Tibial nerve (tissue), 4 donors: ENCODE measurements around the gene F5. TPM values are rescaled to one million over a fixed set of nuclear protein-coding genes. Genes with fewer than 3 reads are reported as not detected.

ENCODE experiments used
- DNase-seq, 2 donors: peaks; one replicate each; pipeline ENCODE4 v3.0.0-alpha.2; 2019; ENCODE audit warnings: low spot score in 2 of 2
- H3K27ac ChIP-seq, 4 donors: fragments of 200-600 bp; sonication (generic) in 3 of 4; one replicate each; pipeline ENCODE4 v1.5.1; 2017 to 2019; ENCODE audit warnings: mild to moderate bottlenecking in 1 of 4
- H3K27me3 ChIP-seq, 2 donors: fragments of 200-600 bp; sonication (generic) in 1 of 2; one replicate each; pipeline versions ENCODE4 v1.5.1 to v1.6.0; 2017 to 2019
- H3K36me3 ChIP-seq, 3 donors: fragments of 200-600 bp; sonication (generic); one replicate each; pipeline ENCODE4 v1.5.1; 2018 to 2019
- H3K4me1 ChIP-seq, 4 donors: fragments of 200-600 bp; sonication (generic) in 3 of 4; one replicate each; pipeline ENCODE4 v1.5.1; 2017 to 2019
- H3K4me3 ChIP-seq, 4 donors: fragments of 200-600 bp; sonication (generic) in 3 of 4; one replicate each; pipeline ENCODE4 v1.5.1; 2017 to 2019; ENCODE audit warnings: mild to moderate bottlenecking in 1 of 4, moderate library complexity in 1 of 4
- H3K9me3 ChIP-seq, 4 donors: fragments of 200-600 bp; sonication (generic) in 3 of 4; one replicate each; pipeline ENCODE4 v1.5.1; 2017 to 2019
- CTCF ChIP-seq, 5 experiments: fragments of 200-600 bp in 3 of 5; fragments of 450-650 bp in 2 of 5; sonication (generic) in 3 of 5; IDR thresholded peaks; one replicate each; pipeline ENCODE4 v1.5.1; 2016 to 2019; ENCODE audit warnings: antibody characterized with exemption in 5 of 5, mild to moderate bottlenecking in 3 of 5, moderate library complexity in 2 of 5
- EP300 ChIP-seq, 2 donors: sonication (generic); formaldehyde crosslinking; IDR thresholded peaks; one replicate each; pipeline ENCODE4 v1.6.1; 2017; ENCODE audit warnings: antibody characterized with exemption in 2 of 2, mild to moderate bottlenecking in 1 of 2
- POLR2A ChIP-seq, 2 donors: fragments of 450-650 bp; IDR thresholded peaks; one replicate each; pipeline ENCODE4 v1.6.1; 2017; ENCODE audit warnings: antibody characterized with exemption in 2 of 2, mild to moderate bottlenecking in 2 of 2, moderate library complexity in 2 of 2
- WGBS, 2 donors: methylation state at CpG; one replicate each; pipeline ENCODE4 v1.1.5; 2018; 5-methylcytosine and 5-hydroxymethylcytosine counted together
- total RNA-seq, 4 donors: library from RNA; depleted of rRNA; stranded (reverse); fragments of >200 nt; gene quantifications; one replicate each; pipeline ENCODE4 v1.1.0, GENCODE V29; 2016

F5 gene
- total RNA-seq, 4 donors from 2014 or later = 0.42 to 0.98 (median 0.60) TPM; not detected in 1

DNA sequence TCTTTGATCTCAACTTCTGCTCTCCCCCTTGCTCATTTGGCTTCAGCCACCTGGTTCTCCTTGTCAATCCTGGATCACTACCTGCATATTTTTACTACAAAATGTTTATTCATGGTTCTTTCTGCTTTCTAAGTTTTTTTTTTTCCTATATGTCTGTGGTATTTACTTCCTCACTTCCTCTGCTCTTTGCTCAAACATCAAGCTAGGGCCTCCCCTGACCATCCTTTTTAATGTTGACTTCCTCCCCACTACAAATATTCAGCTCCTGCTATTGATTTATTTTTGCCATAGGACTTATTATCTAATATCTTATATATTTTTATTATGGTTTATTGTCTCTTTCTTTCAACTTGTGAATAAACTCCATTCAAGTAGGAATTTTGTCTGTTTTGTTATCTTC is 86.5 kb downstream of the F5 start:
- H3K27me3 ChIP-seq = no peaks in the 10 kb centered on the region
- no peak for DNase-seq
- no peaks in the 10 kb centered on the region for H3K4me1 ChIP-seq
- H3K4me3 ChIP-seq = no peak overlapping the region
- no peaks in the 10 kb centered on the region for H3K36me3 ChIP-seq
- no peak for TF ChIP-seq EP300 (IDR thresholded peaks at IDR 0.05)
- TF ChIP-seq CTCF (IDR thresholded peaks at IDR 0.05) = no peak
- no peak for TF ChIP-seq POLR2A (IDR thresholded peaks at IDR 0.05)
- no peak overlapping the region for H3K27ac ChIP-seq
- H3K9me3 ChIP-seq = peaks cover 0 to 9% (median 0%) of the 10 kb centered on the region in 4 donors

DNA sequence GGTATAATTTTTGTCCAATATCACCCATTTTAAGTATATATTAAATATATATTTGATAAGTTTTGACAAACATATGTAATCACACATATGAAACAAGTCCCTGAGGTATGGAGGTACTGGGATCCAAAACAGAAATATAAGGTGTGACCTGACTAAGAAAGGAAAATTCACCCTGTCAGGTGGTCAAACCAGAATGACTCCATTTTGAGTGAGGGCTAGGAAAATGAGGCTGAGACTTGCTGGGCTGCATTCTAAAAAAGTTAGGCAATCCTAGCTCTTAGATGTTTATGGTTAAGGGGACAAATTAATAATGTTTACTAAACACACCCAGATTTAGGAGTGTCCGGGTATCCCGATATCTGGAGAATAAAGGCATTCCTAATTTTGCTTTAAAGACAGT is 89.0 kb downstream of the F5 start:
- no peak overlapping the region for H3K27ac ChIP-seq
- peaks cover 0 to 7% (median 0%) of the 10 kb centered on the region in 4 donors for H3K9me3 ChIP-seq
- H3K27me3 ChIP-seq = no peaks in the 10 kb centered on the region
- DNase-seq = no peak
- 90 to 95% methylated on average over 2 of the region's 2 CpGs for WGBS, 2 donors
- TF ChIP-seq POLR2A (IDR thresholded peaks at IDR 0.05) (no peak), EP300 (IDR thresholded peaks at IDR 0.05) (no peak), CTCF (IDR thresholded peaks at IDR 0.05) (no peak)
- H3K36me3 ChIP-seq = no peaks in the 10 kb centered on the region
- H3K4me3 ChIP-seq = no peak overlapping the region
- H3K4me1 ChIP-seq = no peaks in the 10 kb centered on the region

DNA sequence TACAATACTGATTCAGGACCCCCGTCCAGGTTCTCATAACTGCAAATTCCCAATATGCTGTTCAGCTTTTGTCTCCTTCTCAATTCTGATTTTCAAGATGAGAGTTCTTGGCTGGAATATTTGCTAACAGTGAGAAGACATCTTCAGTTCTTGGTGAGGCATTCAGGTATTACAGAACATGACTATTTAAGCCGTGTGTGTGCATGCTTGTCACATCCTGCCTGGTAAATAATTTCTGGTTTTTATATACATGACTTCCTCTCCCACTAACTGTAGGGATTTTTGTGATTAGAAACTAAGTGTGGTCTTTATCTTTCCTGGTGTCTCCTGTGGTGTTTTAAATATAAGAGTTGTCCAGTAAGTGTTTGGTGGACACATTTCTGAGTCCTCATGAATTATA is 90.4 kb downstream of the F5 start:
- Histone ChIP-seq H3K27ac (no peak overlapping the region), H3K36me3 (no peaks in the 10 kb centered on the region), H3K4me3 (no peak overlapping the region), H3K9me3 (no peaks in the 10 kb centered on the region), H3K4me1 (no peaks in the 10 kb centered on the region), H3K27me3 (no peaks in the 10 kb centered on the region)
- 66 to 73% methylated on average over 2 of the region's 2 CpGs for WGBS, 2 donors
- no peak for DNase-seq
- TF ChIP-seq CTCF (IDR thresholded peaks at IDR 0.05) = no peak
- no peak for TF ChIP-seq EP300 (IDR thresholded peaks at IDR 0.05)
- TF ChIP-seq POLR2A (IDR thresholded peaks at IDR 0.05) = no peak

DNA sequence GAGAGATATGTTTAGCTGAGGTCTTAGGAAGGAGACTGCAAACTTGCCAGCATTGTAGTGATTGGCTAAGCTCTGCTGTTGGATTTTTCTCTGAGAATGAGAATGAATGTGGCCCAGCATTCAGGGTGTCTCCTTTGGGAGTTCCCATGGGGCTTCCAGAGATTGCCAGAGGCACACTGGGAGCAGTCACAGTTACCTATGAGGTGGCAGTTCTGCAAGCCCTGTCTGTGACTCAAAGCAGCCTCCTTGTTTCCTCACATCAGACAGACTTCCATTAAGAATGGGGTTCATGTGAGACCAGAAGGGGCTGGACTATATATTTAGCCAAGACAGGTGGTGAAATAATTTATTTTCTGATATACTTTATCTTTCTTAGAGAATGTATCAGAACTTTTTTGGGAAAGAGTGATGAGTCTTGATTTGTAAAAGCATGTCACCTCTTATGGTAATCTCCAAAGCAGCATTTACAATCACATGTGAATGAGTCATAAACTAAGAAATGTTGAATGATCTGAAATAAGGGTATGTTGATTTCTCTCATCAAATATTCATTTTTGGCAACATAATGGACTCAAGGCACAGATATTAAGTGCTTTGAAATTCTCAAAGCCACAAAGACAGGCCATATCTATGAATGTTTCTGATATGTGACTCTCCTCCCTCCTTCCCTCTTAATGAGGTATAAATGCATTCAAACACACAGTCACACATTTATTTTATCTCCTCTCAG is 91.1 kb downstream of the F5 start:
- no peak for DNase-seq
- TF ChIP-seq POLR2A (IDR thresholded peaks at IDR 0.05) (no peak), EP300 (IDR thresholded peaks at IDR 0.05) (no peak), CTCF (IDR thresholded peaks at IDR 0.05) (no peak)
- H3K4me1 ChIP-seq = no peaks in the 10 kb centered on the region
- no peaks in the 10 kb centered on the region for H3K9me3 ChIP-seq
- no peak overlapping the region for H3K4me3 ChIP-seq
- no peak overlapping the region for H3K27ac ChIP-seq
- no peaks in the 10 kb centered on the region for H3K36me3 ChIP-seq
- H3K27me3 ChIP-seq = no peaks in the 10 kb centered on the region

GRCh38 chr1:169494343-169494742 is 91.9 kb downstream of the F5 start:
- H3K9me3 ChIP-seq = no peaks in the 10 kb centered on the region
- H3K36me3 ChIP-seq = no peaks in the 10 kb centered on the region
- no peak overlapping the region for H3K27ac ChIP-seq
- H3K27me3 ChIP-seq = no peaks in the 10 kb centered on the region
- DNase-seq = no peak
- no peak overlapping the region for H3K4me3 ChIP-seq
- no peaks in the 10 kb centered on the region for H3K4me1 ChIP-seq
- TF ChIP-seq CTCF (IDR thresholded peaks at IDR 0.05) = no peak
- no peak for TF ChIP-seq EP300 (IDR thresholded peaks at IDR 0.05)
- no peak for TF ChIP-seq POLR2A (IDR thresholded peaks at IDR 0.05)
- 82 to 91% methylated on average over 3 of the region's 3 CpGs for WGBS, 2 donors
